ENCODE measurements around the gene KDM5A. TPM values are rescaled to one million over a fixed set of nuclear protein-coding genes. Genes with fewer than 3 reads are reported as not detected.

KDM5A gene
- total RNA-seq, 1 donor from 2014 or later = 28.2 TPM

GRCh38 chr12:262113-262512, 127.0 kb downstream of the KDM5A start:
- Histone ChIP-seq H3K36me3 (no peaks in the 10 kb centered on the region), H3K4me1 (peaks cover 7% of the 10 kb centered on the region), H3K4me3 (no peak overlapping the region), H3K9me3 (replicated peaks) (no peaks in the 10 kb centered on the region), H3K27me3 (ENCODE audit: low read depth) (peaks cover 18% of the 10 kb centered on the region), H3K27ac (replicated peaks) (no peak overlapping the region)
- no peak for DNase-seq
- intact Hi-C loops (cut with micrococcal nuclease) = no loop called here
- TF ChIP-seq CTCF (IDR thresholded peaks at IDR 0.05; ENCODE audit: borderline replicate concordance) = no peak

GRCh38 chr12:257521-258321, 131.4 kb downstream of the KDM5A start:
- TF ChIP-seq CTCF (IDR thresholded peaks at IDR 0.05; ENCODE audit: borderline replicate concordance) = no peak
- Histone ChIP-seq H3K36me3 (no peaks in the 10 kb centered on the region), H3K27me3 (ENCODE audit: low read depth) (peaks cover 22% of the 10 kb centered on the region), H3K9me3 (replicated peaks) (no peaks in the 10 kb centered on the region), H3K4me3 (no peak overlapping the region), H3K27ac (replicated peaks) (no peak overlapping the region), H3K4me1 (peaks cover 4% of the 10 kb centered on the region)
- DNase-seq = no peak
- intact Hi-C loops (cut with micrococcal nuclease) = no loop called here

DNA sequence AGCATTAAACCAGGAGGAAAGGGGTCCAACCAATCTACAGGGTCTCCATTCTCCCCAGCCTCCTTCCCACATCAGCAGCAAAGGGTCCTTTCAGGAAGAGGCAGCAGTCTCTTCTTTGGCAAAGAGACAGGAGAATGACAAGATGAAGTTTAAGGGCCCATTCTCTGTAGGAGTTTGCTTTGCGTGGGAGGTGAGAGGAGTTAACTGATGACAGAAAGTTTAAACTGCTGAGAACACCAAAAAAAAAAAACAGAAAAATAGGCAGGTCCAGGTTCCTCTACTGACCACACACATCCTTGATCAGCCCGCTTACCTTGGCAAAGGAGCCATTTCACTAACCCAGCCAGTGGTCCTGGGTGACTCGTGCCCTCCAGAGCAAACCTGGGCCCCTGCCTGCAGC, 132.2 kb downstream of the KDM5A start:
- TF ChIP-seq CTCF (IDR thresholded peaks at IDR 0.05; ENCODE audit: borderline replicate concordance) = no peak
- Histone ChIP-seq H3K4me3 (no peak overlapping the region), H3K27ac (replicated peaks) (no peak overlapping the region), H3K36me3 (no peaks in the 10 kb centered on the region), H3K4me1 (no peaks in the 10 kb centered on the region), H3K27me3 (ENCODE audit: low read depth) (peaks cover 22% of the 10 kb centered on the region), H3K9me3 (replicated peaks) (no peaks in the 10 kb centered on the region)
- intact Hi-C loops (cut with micrococcal nuclease) = no loop called here
- no peak for DNase-seq

- no peaks in the 10 kb centered on the region for H3K36me3 ChIP-seq
- DNase-seq = no peak
Measured at GRCh38 chr12:256225-256624, 132.9 kb downstream of the KDM5A start.

DNA sequence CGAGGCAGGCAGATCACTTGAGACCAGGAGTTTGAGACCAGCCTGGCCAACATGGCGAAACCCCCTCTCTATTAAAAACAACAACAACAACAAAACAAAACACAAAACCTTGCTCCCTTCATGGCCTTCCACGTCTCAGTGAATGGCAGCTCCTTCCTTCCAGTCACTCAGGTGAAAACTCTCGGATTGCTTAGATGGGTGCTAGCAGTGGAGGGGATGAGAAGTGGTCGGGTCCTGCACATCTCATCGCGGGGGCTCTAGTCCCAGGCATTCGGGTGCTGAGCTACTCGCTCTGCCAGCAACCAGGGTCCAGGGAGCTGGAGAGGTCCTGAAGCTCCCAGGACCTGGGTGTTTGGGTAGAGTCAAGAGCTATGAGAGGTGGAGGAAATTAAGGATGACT, 134.2 kb downstream of the KDM5A start:
- no peak for TF ChIP-seq CTCF (IDR thresholded peaks at IDR 0.05; ENCODE audit: borderline replicate concordance)
- no peak overlapping the region for H3K4me3 ChIP-seq
- intact Hi-C loops (cut with micrococcal nuclease) = no loop called here
- no peaks in the 10 kb centered on the region for H3K36me3 ChIP-seq
- H3K9me3 ChIP-seq (replicated peaks) = no peaks in the 10 kb centered on the region
- no peak for DNase-seq
- H3K27ac ChIP-seq (replicated peaks) = no peak overlapping the region
- H3K27me3 ChIP-seq (ENCODE audit: low read depth) = peaks cover 17% of the 10 kb centered on the region
- no peaks in the 10 kb centered on the region for H3K4me1 ChIP-seq

More at GRCh38 chr12:256225-256624, 132.9 kb downstream of the KDM5A start:
- H3K4me3 ChIP-seq = no peak overlapping the region
- H3K4me1 ChIP-seq = no peaks in the 10 kb centered on the region
- intact Hi-C loops (cut with micrococcal nuclease) = no loop called here
- H3K27ac ChIP-seq (replicated peaks) = no peak overlapping the region
- peaks cover 18% of the 10 kb centered on the region for H3K27me3 ChIP-seq (ENCODE audit: low read depth)
- no peak for TF ChIP-seq CTCF (IDR thresholded peaks at IDR 0.05; ENCODE audit: borderline replicate concordance)
- H3K9me3 ChIP-seq (replicated peaks) = no peaks in the 10 kb centered on the region

Measured in left ventricle myocardium inferior (tissue), 1 donor.